Thyroid gland (tissue), 4 donors: Measurements from ENCODE around the gene CPVL. TPM values are rescaled to one million over a fixed set of nuclear protein-coding genes. Genes with fewer than 3 reads are reported as not detected.

ENCODE experiments used
- DNase-seq, 2 donors: peaks; one replicate each; pipeline ENCODE4 v3.0.0-alpha.2; 2019
- H3K27ac ChIP-seq, 3 donors: fragments of 200-600 bp; sonication (generic); 1 replicate in 2 of 3; 2 replicates in 1 of 3; pipeline ENCODE4 v1.5.1; 2016 to 2019; ENCODE audit warnings: mild to moderate bottlenecking in 1 of 3, moderate library complexity in 1 of 3
- H3K27me3 ChIP-seq: fragments of 200-600 bp; sonication (generic); one replicate; pipeline ENCODE4 v1.5.1; 2019
- H3K36me3 ChIP-seq, 2 donors: fragments of 200-600 bp; sonication (generic); one replicate each; pipeline ENCODE4 v1.5.1; 2016 to 2019
- H3K4me1 ChIP-seq, 2 donors: fragments of 200-600 bp; sonication (generic); one replicate each; pipeline ENCODE4 v1.5.1; 2017 to 2019
- H3K4me3 ChIP-seq, 3 donors: fragments of 200-600 bp; sonication (generic); replicated peaks in 1 of 3; 1 replicate in 2 of 3; 2 replicates in 1 of 3; pipeline ENCODE4 v1.5.1; 2016; ENCODE audit warnings: mild to moderate bottlenecking in 1 of 3
- H3K9me3 ChIP-seq: fragments of 200-600 bp; sonication (generic); one replicate; pipeline ENCODE4 v1.5.1; 2017
- CTCF ChIP-seq, 6 experiments: fragments of 200-600 bp in 3 of 6; fragments of 450-650 bp in 3 of 6; sonication (generic) in 3 of 6; IDR thresholded peaks; one replicate each; pipeline ENCODE4 v1.5.1; 2016 to 2019; ENCODE audit warnings: antibody characterized with exemption in 6 of 6, mild to moderate bottlenecking in 2 of 6, inconsistent platforms in 1 of 6, moderate library complexity in 1 of 6
- POLR2A ChIP-seq, 2 donors: fragments of 450-650 bp; IDR thresholded peaks; one replicate each; pipeline ENCODE4 v1.6.1; 2017; ENCODE audit warnings: antibody characterized with exemption in 2 of 2, mild to moderate bottlenecking in 2 of 2, moderate library complexity in 1 of 2
- WGBS, 2 donors: methylation state at CpG; one replicate each; pipeline ENCODE4 v1.1.5; 2017; 5-methylcytosine and 5-hydroxymethylcytosine counted together
- intact Hi-C: fragments of 100-400 bp; cut with DNase I; formaldehyde crosslinking; loops from one replicate; pipeline ENCODE4 v1.15.1; 2023
- total RNA-seq, 4 donors: library from RNA; depleted of rRNA; stranded (reverse); fragments of >200 nt; gene quantifications; one replicate each; pipeline ENCODE4 v1.2.3, GENCODE V29; 2016

Gene CPVL
- total RNA-seq, 4 donors from 2014 or later, result 79.8 to 182 (median 111) TPM

- WGBS, 2 donors, result 95% methylated on average over 8 of the region's 8 CpGs
- no peak for DNase-seq
- Histone ChIP-seq H3K36me3 (no peaks in the 10 kb centered on the region), H3K27me3 (no peaks in the 10 kb centered on the region), H3K4me3 (no peak overlapping the region), H3K9me3 (no peaks in the 10 kb centered on the region), H3K4me1 (peaks cover 11 to 15% of the 10 kb centered on the region in 2 donors), H3K27ac (no peak overlapping the region)
- intact Hi-C loops, result no loop called here
- TF ChIP-seq POLR2A (IDR thresholded peaks at IDR 0.05) (no peak), CTCF (IDR thresholded peaks at IDR 0.05) (no peak)
These were observed 46.5 kb upstream of the CPVL start for GRCh38 chr7:29192811-29193210.

GRCh38 chr7:29192323-29192722 lies 46.0 kb upstream of the CPVL start:
- Histone ChIP-seq H3K9me3 (no peaks in the 10 kb centered on the region), H3K4me3 (no peak overlapping the region), H3K36me3 (no peaks in the 10 kb centered on the region), H3K4me1 (peaks cover 11 to 15% of the 10 kb centered on the region in 2 donors), H3K27ac (no peak overlapping the region), H3K27me3 (no peaks in the 10 kb centered on the region)
- intact Hi-C loops, result no loop called here
- TF ChIP-seq CTCF (IDR thresholded peaks at IDR 0.05), result no peak
- TF ChIP-seq POLR2A (IDR thresholded peaks at IDR 0.05), result no peak
- WGBS, 2 donors, result 89 to 97% methylated on average over 1 of the region's 1 CpG
- no peak for DNase-seq

- 67 to 76% methylated on average over 5 of the region's 5 CpGs for WGBS, 2 donors
- intact Hi-C loops, result no loop called here
- Histone ChIP-seq H3K4me1 (peaks cover 6 to 11% of the 10 kb centered on the region in 2 donors), H3K4me3 (no peak overlapping the region), H3K9me3 (no peaks in the 10 kb centered on the region), H3K27me3 (no peaks in the 10 kb centered on the region), H3K36me3 (no peaks in the 10 kb centered on the region), H3K27ac (peak overlapping the region in 1 of 3 donors; percentile 28)
- DNase-seq, result peak in 1 of 2 donors; percentile 14
- TF ChIP-seq CTCF (IDR thresholded peaks at IDR 0.05) (no peak), POLR2A (IDR thresholded peaks at IDR 0.05) (no peak)
These were observed 44.2 kb upstream of the CPVL start for GRCh38 chr7:29190349-29191045.

- intact Hi-C loops, result loop anchor here (5.0 kb wide), 1 partner anchor 218 kb away; no protein-coding TSS in a partner anchor
- Histone ChIP-seq H3K9me3 (no peaks in the 10 kb centered on the region), H3K4me1 (peaks cover 6 to 10% of the 10 kb centered on the region in 2 donors), H3K27me3 (no peaks in the 10 kb centered on the region), H3K4me3 (no peak overlapping the region), H3K36me3 (no peaks in the 10 kb centered on the region), H3K27ac (peak overlapping the region in 1 of 3 donors; percentile 29)
- DNase-seq, result peak; percentile 61 to 74
- TF ChIP-seq POLR2A (IDR thresholded peaks at IDR 0.05) (no peak), CTCF (IDR thresholded peaks at IDR 0.05) (peak; percentile 59 to 91 (median 76))
- 18 to 20% methylated on average over 12 to 16 of the region's 16 CpGs for WGBS, 2 donors
These were observed 43.4 kb upstream of the CPVL start for GRCh38 chr7:29189743-29190201.

- TF ChIP-seq POLR2A (IDR thresholded peaks at IDR 0.05) (no peak), CTCF (IDR thresholded peaks at IDR 0.05) (no peak)
- intact Hi-C loops, result loop anchor here (5.0 kb wide), 1 partner anchor 222 kb away; no protein-coding TSS in a partner anchor
- Histone ChIP-seq H3K36me3 (no peaks in the 10 kb centered on the region), H3K27me3 (no peaks in the 10 kb centered on the region), H3K4me3 (no peak overlapping the region), H3K4me1 (peaks cover 6 to 10% of the 10 kb centered on the region in 2 donors), H3K27ac (no peak overlapping the region), H3K9me3 (no peaks in the 10 kb centered on the region)
- DNase-seq, result no peak
- WGBS, 2 donors, result 84 to 90% methylated on average over 6 of the region's 6 CpGs
These were observed 39.3 kb upstream of the CPVL start for GRCh38 chr7:29185613-29186012.
